Neural crest cell (in vitro differentiated cells): ENCODE measurements around the gene RCAN3. TPM values are rescaled to one million over a fixed set of nuclear protein-coding genes. Genes with fewer than 3 reads are reported as not detected.

Source experiments
- DNase-seq: peaks from one replicate; pipeline ENCODE4 v3.0.0; 2021; ENCODE audit warnings: low read depth, mixed read lengths, low spot score
- H3K27ac Mint-ChIP-seq: one replicate; pipeline ENCODE4 v1.8.0; 2021; ENCODE audit warnings: mild to moderate bottlenecking, mixed read lengths; ENCODE audit not compliant: unreplicated experiment
- H3K27me3 Mint-ChIP-seq: 2 replicates; pipeline ENCODE4 v1.8.0; 2021; ENCODE audit warnings: low read depth, mild to moderate bottlenecking, mixed read lengths
- H3K36me3 Mint-ChIP-seq: 2 replicates; pipeline ENCODE4 v1.8.0; 2021; ENCODE audit warnings: low read depth, mild to moderate bottlenecking, mixed read lengths
- H3K4me1 Mint-ChIP-seq: 2 replicates; pipeline ENCODE4 v1.8.0; 2021; ENCODE audit warnings: mixed read lengths
- H3K4me3 Mint-ChIP-seq: one replicate; pipeline ENCODE4 v1.8.0; 2021; ENCODE audit warnings: mild to moderate bottlenecking, mixed read lengths
- H3K9me3 Mint-ChIP-seq: 2 replicates; pipeline ENCODE4 v1.8.0; 2021; ENCODE audit warnings: mixed read lengths
- CTCF ChIP-seq: fragments of 200-600 bp; sonication (generic); conservative IDR thresholded peaks from 2 replicates; pipeline ENCODE4 v1.5.0; 2021; ENCODE audit warnings: antibody characterized with exemption, mild to moderate bottlenecking
- total RNA-seq: library from RNA; stranded (reverse); gene quantifications from 2 replicates; pipeline ENCODE4 v1.2.1, GENCODE V29; 2021

Gene RCAN3
- total RNA-seq, 1 donor from 2014 or later: 2.2 TPM

GRCh38 chr1:24554714-24555113 lies 52.1 kb downstream of the RCAN3 start:
- no peak overlapping the region for H3K4me3 Mint-ChIP-seq
- H3K4me1 Mint-ChIP-seq: peaks cover 21% of the 10 kb centered on the region
- no peak for DNase-seq
- no peak overlapping the region for H3K27ac Mint-ChIP-seq
- no peaks in the 10 kb centered on the region for H3K36me3 Mint-ChIP-seq
- H3K27me3 Mint-ChIP-seq: peaks cover 65% of the 10 kb centered on the region
- no peak for TF ChIP-seq CTCF
- no peaks in the 10 kb centered on the region for H3K9me3 Mint-ChIP-seq

GRCh38 chr1:24555591-24556413 lies 53.2 kb downstream of the RCAN3 start, which contains the start of gene NCMAP:
TSS of gene NCMAP (plus strand) at chr1:24556087. CDS start at chr1:24595431, 39,344 bp downstream.
- Mint-ChIP-seq H3K27ac (no peak within 1 kb of the TSS), H3K27me3 (peaks cover 69% of the 10 kb centered on the region), H3K4me3 (no peak within 1 kb of the TSS), H3K36me3 (no peaks in the 10 kb centered on the region), H3K9me3 (no peaks in the 10 kb centered on the region), H3K4me1 (peaks cover 21% of the 10 kb centered on the region)
- no peak for TF ChIP-seq CTCF
- DNase-seq: no peak

- DNase-seq: no peak
- peaks cover 21% of the 10 kb centered on the region for H3K4me1 Mint-ChIP-seq
- peaks cover 72% of the 10 kb centered on the region for H3K27me3 Mint-ChIP-seq
- no peak for TF ChIP-seq CTCF
- no peaks in the 10 kb centered on the region for H3K36me3 Mint-ChIP-seq
- H3K9me3 Mint-ChIP-seq: no peaks in the 10 kb centered on the region
- H3K27ac Mint-ChIP-seq: no peak overlapping the region
- no peak overlapping the region for H3K4me3 Mint-ChIP-seq
Observed at GRCh38 chr1:24556414-24556795, 53.8 kb downstream of the RCAN3 start.

- H3K27ac Mint-ChIP-seq: no peak overlapping the region
- no peaks in the 10 kb centered on the region for H3K36me3 Mint-ChIP-seq
- no peak for TF ChIP-seq CTCF
- DNase-seq: no peak
- no peaks in the 10 kb centered on the region for H3K9me3 Mint-ChIP-seq
- no peak overlapping the region for H3K4me3 Mint-ChIP-seq
- H3K4me1 Mint-ChIP-seq: peaks cover 15% of the 10 kb centered on the region
- H3K27me3 Mint-ChIP-seq: peaks cover 78% of the 10 kb centered on the region
Observed at GRCh38 chr1:24557220-24557619, 54.6 kb downstream of the RCAN3 start.

GRCh38 chr1:24557711-24558131 lies 55.1 kb downstream of the RCAN3 start:
- no peak for DNase-seq
- Mint-ChIP-seq H3K27me3 (peaks cover 80% of the 10 kb centered on the region), H3K4me1 (peaks cover 13% of the 10 kb centered on the region), H3K27ac (no peak overlapping the region), H3K4me3 (no peak overlapping the region), H3K36me3 (no peaks in the 10 kb centered on the region), H3K9me3 (no peaks in the 10 kb centered on the region)
- TF ChIP-seq CTCF: no peak
